HepG2 (cell line): ENCODE measurements around the gene PRCP.

Experiments
- CAMTA2 ChIP-seq: sonication (generic); formaldehyde crosslinking; IDR thresholded peaks from 2 replicates; pipeline ENCODE4 v1.4.0; 2020; ENCODE audit warnings: mild to moderate bottlenecking, missing genetic modification reagents, borderline replicate concordance
- CHD2 ChIP-seq: IDR thresholded peaks from 2 replicates; pipeline ENCODE4 v1.6.1; 2011; ENCODE audit warnings: low read depth, low read length, improper control_type of control experiment
- CHD4 ChIP-seq: fragments of 200-600 bp; sonication (generic); IDR thresholded peaks from 2 replicates; pipeline ENCODE4 v1.7.0; 2017; ENCODE audit warnings: mild to moderate bottlenecking, low read length, borderline replicate concordance
- ELF1 ChIP-seq: sonication (generic); formaldehyde crosslinking; IDR thresholded peaks from 2 replicates; pipeline ENCODE4 v1.4.0; 2020; ENCODE audit warnings: missing genetic modification reagents
- EZH2 ChIP-seq: conservative IDR thresholded peaks from 2 replicates; pipeline ENCODE4 v1.6.1; 2012; ENCODE audit warnings: mild to moderate bottlenecking, low read depth, low read length, moderate library complexity
- SP2 ChIP-seq: sonication (generic); formaldehyde crosslinking; IDR thresholded peaks from 2 replicates; pipeline ENCODE4 v1.5.1; 2020; ENCODE audit warnings: mild to moderate bottlenecking, missing genetic modification reagents
- SRF ChIP-seq: IDR thresholded peaks from 2 replicates; pipeline ENCODE4 v1.6.1; 2011; ENCODE audit warnings: mild to moderate bottlenecking, low read depth, low read length, moderate library complexity
- TARDBP ChIP-seq: sonication (generic); formaldehyde crosslinking; IDR thresholded peaks from 2 replicates; pipeline ENCODE4 v1.8.0; 2022; ENCODE audit warnings: mild to moderate bottlenecking, missing genetic modification reagents
- ZNF569 ChIP-seq: sonication (generic); formaldehyde crosslinking; IDR thresholded peaks from 2 replicates; pipeline ENCODE4 v1.5.0; 2020; ENCODE audit warnings: mild to moderate bottlenecking, missing genetic modification reagents, moderate library complexity, borderline replicate concordance
- TF ChIP-seq, protein P1 (sequence below): sonication (generic); formaldehyde crosslinking; IDR thresholded peaks from 2 replicates; pipeline ENCODE4 v1.5.0; 2020; ENCODE audit warnings: mild to moderate bottlenecking, missing genetic modification reagents, moderate library complexity
- TF ChIP-seq, protein P2 (sequence below): sonication (generic); formaldehyde crosslinking; IDR thresholded peaks from 2 replicates; pipeline ENCODE4 v1.4.0; 2020; ENCODE audit warnings: mild to moderate bottlenecking, missing genetic modification reagents
- TF ChIP-seq, protein P3 (sequence below): sonication (generic); formaldehyde crosslinking; IDR thresholded peaks from 2 replicates; pipeline ENCODE4 v1.8.1; 2023; ENCODE audit warnings: missing genetic modification reagents, inconsistent platforms, borderline replicate concordance

DNA sequence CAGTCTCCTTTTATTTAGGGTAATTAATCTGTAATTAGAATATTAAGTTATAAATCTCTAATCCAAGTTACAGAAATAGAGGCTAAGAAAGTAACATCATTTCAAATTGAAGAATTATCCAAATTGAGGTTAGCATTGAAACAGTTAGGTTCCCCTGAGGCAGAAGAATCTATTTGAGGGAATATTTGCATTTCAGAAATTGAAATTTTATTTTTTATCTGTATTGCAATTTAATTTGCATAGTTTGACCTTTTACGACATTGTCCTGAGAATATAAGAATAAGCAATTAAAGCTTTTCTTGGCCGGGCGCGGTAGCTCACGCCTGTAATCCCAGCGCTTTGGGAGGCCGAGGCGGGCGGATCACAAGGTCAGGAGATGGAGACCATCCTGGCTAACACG is 28.9 kb upstream of the PRCP start:
- TF ChIP-seq, protein P1, sequence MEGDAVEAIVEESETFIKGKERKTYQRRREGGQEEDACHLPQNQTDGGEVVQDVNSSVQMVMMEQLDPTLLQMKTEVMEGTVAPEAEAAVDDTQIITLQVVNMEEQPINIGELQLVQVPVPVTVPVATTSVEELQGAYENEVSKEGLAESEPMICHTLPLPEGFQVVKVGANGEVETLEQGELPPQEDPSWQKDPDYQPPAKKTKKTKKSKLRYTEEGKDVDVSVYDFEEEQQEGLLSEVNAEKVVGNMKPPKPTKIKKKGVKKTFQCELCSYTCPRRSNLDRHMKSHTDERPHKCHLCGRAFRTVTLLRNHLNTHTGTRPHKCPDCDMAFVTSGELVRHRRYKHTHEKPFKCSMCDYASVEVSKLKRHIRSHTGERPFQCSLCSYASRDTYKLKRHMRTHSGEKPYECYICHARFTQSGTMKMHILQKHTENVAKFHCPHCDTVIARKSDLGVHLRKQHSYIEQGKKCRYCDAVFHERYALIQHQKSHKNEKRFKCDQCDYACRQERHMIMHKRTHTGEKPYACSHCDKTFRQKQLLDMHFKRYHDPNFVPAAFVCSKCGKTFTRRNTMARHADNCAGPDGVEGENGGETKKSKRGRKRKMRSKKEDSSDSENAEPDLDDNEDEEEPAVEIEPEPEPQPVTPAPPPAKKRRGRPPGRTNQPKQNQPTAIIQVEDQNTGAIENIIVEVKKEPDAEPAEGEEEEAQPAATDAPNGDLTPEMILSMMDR (CRISPR knock-in tag), result no peak
- no peak for TF ChIP-seq CHD2
- TF ChIP-seq, protein P2, sequence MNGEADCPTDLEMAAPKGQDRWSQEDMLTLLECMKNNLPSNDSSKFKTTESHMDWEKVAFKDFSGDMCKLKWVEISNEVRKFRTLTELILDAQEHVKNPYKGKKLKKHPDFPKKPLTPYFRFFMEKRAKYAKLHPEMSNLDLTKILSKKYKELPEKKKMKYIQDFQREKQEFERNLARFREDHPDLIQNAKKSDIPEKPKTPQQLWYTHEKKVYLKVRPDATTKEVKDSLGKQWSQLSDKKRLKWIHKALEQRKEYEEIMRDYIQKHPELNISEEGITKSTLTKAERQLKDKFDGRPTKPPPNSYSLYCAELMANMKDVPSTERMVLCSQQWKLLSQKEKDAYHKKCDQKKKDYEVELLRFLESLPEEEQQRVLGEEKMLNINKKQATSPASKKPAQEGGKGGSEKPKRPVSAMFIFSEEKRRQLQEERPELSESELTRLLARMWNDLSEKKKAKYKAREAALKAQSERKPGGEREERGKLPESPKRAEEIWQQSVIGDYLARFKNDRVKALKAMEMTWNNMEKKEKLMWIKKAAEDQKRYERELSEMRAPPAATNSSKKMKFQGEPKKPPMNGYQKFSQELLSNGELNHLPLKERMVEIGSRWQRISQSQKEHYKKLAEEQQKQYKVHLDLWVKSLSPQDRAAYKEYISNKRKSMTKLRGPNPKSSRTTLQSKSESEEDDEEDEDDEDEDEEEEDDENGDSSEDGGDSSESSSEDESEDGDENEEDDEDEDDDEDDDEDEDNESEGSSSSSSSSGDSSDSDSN (CRISPR knock-in tag), result no peak
- TF ChIP-seq SRF, result no peak
- no peak for TF ChIP-seq ZNF569 (CRISPR knock-in tag)
- no peak for TF ChIP-seq EZH2
- TF ChIP-seq SP2, result no peak
- TF ChIP-seq CAMTA2, result no peak
- no peak for TF ChIP-seq TARDBP (CRISPR knock-in tag)
- TF ChIP-seq ELF1 (CRISPR knock-in tag), result no peak
- TF ChIP-seq, protein P3, sequence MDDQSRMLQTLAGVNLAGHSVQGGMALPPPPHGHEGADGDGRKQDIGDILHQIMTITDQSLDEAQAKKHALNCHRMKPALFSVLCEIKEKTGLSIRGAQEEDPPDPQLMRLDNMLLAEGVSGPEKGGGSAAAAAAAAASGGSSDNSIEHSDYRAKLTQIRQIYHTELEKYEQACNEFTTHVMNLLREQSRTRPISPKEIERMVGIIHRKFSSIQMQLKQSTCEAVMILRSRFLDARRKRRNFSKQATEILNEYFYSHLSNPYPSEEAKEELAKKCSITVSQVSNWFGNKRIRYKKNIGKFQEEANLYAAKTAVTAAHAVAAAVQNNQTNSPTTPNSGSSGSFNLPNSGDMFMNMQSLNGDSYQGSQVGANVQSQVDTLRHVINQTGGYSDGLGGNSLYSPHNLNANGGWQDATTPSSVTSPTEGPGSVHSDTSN, result no peak
- TF ChIP-seq CHD4, result no peak
